Panc1 (cell line): Measurements from ENCODE around the gene ROBO4. TPM values are rescaled to one million over a fixed set of nuclear protein-coding genes. Genes with fewer than 3 reads are reported as not detected.

ENCODE experiments used
- ATAC-seq: fragments of 200-7000 bp; cut with Tn5 transposase; 2 replicates; pipeline ENCODE4 v1.9.1; 2020; ENCODE audit warnings: mild to moderate bottlenecking, moderate library complexity
- BruUV-seq: library from RNA; stranded (reverse); fragments of 400-500 nt; replicated peaks from 2 replicates; lab custom pipeline; 2021; lab: Mats Ljungman, UMichigan
- CTCF ChIA-PET: fragments of 300-600 bp; sonication (Branson Sonifier 250); formaldehyde crosslinking; loops from one replicate; lab custom pipeline; 2022; ENCODE audit warnings: antibody characterized with exemption; lab: Charles Lee
- POLR2A ChIA-PET: fragments of 300-600 bp; sonication (Branson Sonifier 250); formaldehyde crosslinking; loops from one replicate; lab custom pipeline; 2022; ENCODE audit warnings: antibody characterized with exemption; lab: Charles Lee
- DNase-seq: peaks from one replicate; pipeline ENCODE4 v3.0.0-alpha.2; 2010; ENCODE audit warnings: low read depth, low spot score
- H3K27ac ChIP-seq: 2 replicates; pipeline ENCODE4 v1.5.1; 2011; ENCODE audit warnings: mild to moderate bottlenecking, low read length, inconsistent platforms
- H3K27me3 ChIP-seq: fragments of 200-500 bp; sonication (Bioruptor generic); 2 replicates; pipeline ENCODE4 v1.6.0; 2014; ENCODE audit warnings: low read length, inconsistent platforms; ENCODE audit not compliant: control insufficient read depth, insufficient read depth
- H3K36me3 ChIP-seq: fragments of 200-500 bp; sonication (Bioruptor generic); 2 replicates; pipeline ENCODE4 v1.5.1; 2014; ENCODE audit warnings: inconsistent platforms, mild to moderate bottlenecking, low read length, moderate library complexity; ENCODE audit not compliant: control insufficient read depth, insufficient read depth
- H3K4me1 ChIP-seq: 2 replicates; pipeline ENCODE4 v1.5.1; 2011; ENCODE audit warnings: inconsistent platforms, mild to moderate bottlenecking, low read length, moderate library complexity; ENCODE audit not compliant: control insufficient read depth, insufficient read depth
- H3K4me3 ChIP-seq, 2 experiments: 2 replicates each; pipeline ENCODE4 v1.5.1; 2011 to 2012; ENCODE audit warnings: low read depth in 2 of 2, low read length in 2 of 2, mild to moderate bottlenecking in 2 of 2, inconsistent platforms in 1 of 2, moderate library complexity in 1 of 2
- H3K9me3 ChIP-seq: fragments of 200-500 bp; sonication (Bioruptor generic); 2 replicates; pipeline ENCODE4 v1.5.1; 2014; ENCODE audit warnings: low read depth, mild to moderate bottlenecking, inconsistent platforms, low read length, moderate library complexity; ENCODE audit not compliant: control insufficient read depth, insufficient read depth
- CTCF ChIP-seq: fragments of 450-650 bp; IDR thresholded peaks from 2 replicates; pipeline ENCODE4 v1.5.1; 2017; ENCODE audit warnings: mild to moderate bottlenecking
- POLR2AphosphoS5 ChIP-seq: IDR thresholded peaks from 2 replicates; pipeline ENCODE4 v1.6.1; 2012; ENCODE audit warnings: mild to moderate bottlenecking, low read depth, low read length, moderate library complexity
- SIN3A ChIP-seq: IDR thresholded peaks from 2 replicates; pipeline ENCODE4 v1.6.1; 2012; ENCODE audit warnings: low read depth, mild to moderate bottlenecking, low read length, moderate library complexity, borderline replicate concordance; ENCODE audit not compliant: insufficient read depth
- TCF7L2 ChIP-seq: IDR thresholded peaks from 2 replicates; pipeline ENCODE4 v1.6.1; 2011; ENCODE audit warnings: mild to moderate bottlenecking, low read depth, low read length, inconsistent platforms
- in situ Hi-C: cut with HindIII; loops from 2 replicates; pipeline ENCODE4 v1.10.0; 2016; ENCODE audit warnings: low sequenced_read_pairs, low pct_unique_long_range_greater_than_20kb
- intact Hi-C: fragments of 100-400 bp; cut with micrococcal nuclease; formaldehyde crosslinking; loops from one replicate; pipeline ENCODE4 v1.10.0; 2022; ENCODE audit not compliant: unreplicated experiment
- total RNA-seq: library from RNA; stranded (reverse); gene quantifications from one replicate; pipeline ENCODE4 v1.2.1, GENCODE V29; 2021; ENCODE audit not compliant: unreplicated experiment
- TF ChIP-seq, protein P1 (sequence below), 2 experiments: IDR thresholded peaks; 2 replicates each; pipeline ENCODE4 v1.6.1; 2011 to 2012; ENCODE audit warnings: low read depth in 2 of 2, control low read depth in 1 of 2, low read length in 1 of 2, mild to moderate bottlenecking in 1 of 2, moderate library complexity in 1 of 2; ENCODE audit not compliant: insufficient read depth in 1 of 2

ROBO4 gene
- total RNA-seq, 1 experiment from 2014 or later: 0.26 TPM

GRCh38 chr11:124892146-124892545 is 5.5 kb downstream of the ROBO4 start:
- no TSS peak for BruUV-seq
- ChIA-PET POLR2A (no interaction called here), CTCF (no interaction called here)
- no peak for TF ChIP-seq TCF7L2
- no peak for TF ChIP-seq CTCF
- TF ChIP-seq, protein P1, sequence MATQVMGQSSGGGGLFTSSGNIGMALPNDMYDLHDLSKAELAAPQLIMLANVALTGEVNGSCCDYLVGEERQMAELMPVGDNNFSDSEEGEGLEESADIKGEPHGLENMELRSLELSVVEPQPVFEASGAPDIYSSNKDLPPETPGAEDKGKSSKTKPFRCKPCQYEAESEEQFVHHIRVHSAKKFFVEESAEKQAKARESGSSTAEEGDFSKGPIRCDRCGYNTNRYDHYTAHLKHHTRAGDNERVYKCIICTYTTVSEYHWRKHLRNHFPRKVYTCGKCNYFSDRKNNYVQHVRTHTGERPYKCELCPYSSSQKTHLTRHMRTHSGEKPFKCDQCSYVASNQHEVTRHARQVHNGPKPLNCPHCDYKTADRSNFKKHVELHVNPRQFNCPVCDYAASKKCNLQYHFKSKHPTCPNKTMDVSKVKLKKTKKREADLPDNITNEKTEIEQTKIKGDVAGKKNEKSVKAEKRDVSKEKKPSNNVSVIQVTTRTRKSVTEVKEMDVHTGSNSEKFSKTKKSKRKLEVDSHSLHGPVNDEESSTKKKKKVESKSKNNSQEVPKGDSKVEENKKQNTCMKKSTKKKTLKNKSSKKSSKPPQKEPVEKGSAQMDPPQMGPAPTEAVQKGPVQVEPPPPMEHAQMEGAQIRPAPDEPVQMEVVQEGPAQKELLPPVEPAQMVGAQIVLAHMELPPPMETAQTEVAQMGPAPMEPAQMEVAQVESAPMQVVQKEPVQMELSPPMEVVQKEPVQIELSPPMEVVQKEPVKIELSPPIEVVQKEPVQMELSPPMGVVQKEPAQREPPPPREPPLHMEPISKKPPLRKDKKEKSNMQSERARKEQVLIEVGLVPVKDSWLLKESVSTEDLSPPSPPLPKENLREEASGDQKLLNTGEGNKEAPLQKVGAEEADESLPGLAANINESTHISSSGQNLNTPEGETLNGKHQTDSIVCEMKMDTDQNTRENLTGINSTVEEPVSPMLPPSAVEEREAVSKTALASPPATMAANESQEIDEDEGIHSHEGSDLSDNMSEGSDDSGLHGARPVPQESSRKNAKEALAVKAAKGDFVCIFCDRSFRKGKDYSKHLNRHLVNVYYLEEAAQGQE (IDR thresholded peaks at IDR 0.05; ENCODE audit: insufficient read depth in 1 of 2, low read depth in 2 of 2, low read length in 1 of 2): no peak
- TF ChIP-seq SIN3A: no peak
- TF ChIP-seq POLR2AphosphoS5: no peak
- Histone ChIP-seq H3K27me3 (peaks cover 9% of the 10 kb centered on the region), H3K36me3 (no peaks in the 10 kb centered on the region), H3K4me3 (no peak overlapping the region), H3K9me3 (no peaks in the 10 kb centered on the region), H3K27ac (no peak overlapping the region), H3K4me1 (no peaks in the 10 kb centered on the region)
- in situ Hi-C loops: no loop called here
- intact Hi-C loops: no loop called here
- no peak for DNase-seq
- no peak for ATAC-seq

DNA sequence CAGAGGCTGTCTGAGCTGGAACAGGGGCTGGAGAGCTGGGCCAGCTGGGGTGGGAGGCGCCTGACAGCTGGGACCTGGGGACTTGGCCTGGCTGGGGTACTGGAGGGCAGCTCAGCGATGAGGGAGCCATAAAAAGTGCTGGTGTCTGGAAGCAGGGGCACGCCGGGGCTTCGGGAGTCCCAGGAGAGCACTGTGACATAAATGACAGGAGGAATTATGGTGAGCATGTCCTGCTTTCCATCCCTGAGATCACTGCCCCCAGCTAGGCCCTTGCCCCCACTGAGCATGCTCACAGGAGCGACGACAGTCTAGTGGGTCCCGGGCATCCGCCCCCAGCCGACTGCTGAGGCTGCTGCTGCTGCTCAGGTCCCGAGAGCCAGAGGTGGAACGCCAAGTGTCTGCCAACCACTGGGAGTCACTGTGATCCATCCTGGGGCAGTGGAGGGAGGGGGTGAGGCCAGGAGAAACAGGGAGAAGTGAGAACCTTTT is 6.2 kb downstream of the ROBO4 start:
- BruUV-seq: no TSS peak
- Histone ChIP-seq H3K9me3 (no peaks in the 10 kb centered on the region), H3K4me1 (no peaks in the 10 kb centered on the region), H3K4me3 (no peak overlapping the region), H3K27ac (no peak overlapping the region), H3K27me3 (peaks cover 9% of the 10 kb centered on the region), H3K36me3 (no peaks in the 10 kb centered on the region)
- no peak for TF ChIP-seq POLR2AphosphoS5
- no peak for TF ChIP-seq CTCF
- TF ChIP-seq SIN3A: no peak
- TF ChIP-seq, protein P1 (IDR thresholded peaks at IDR 0.05; ENCODE audit: insufficient read depth in 1 of 2, low read depth in 2 of 2, low read length in 1 of 2): no peak
- TF ChIP-seq TCF7L2: no peak
- intact Hi-C loops: no loop called here
- DNase-seq (no peak), ATAC-seq (no peak)
- in situ Hi-C loops: no loop called here
- POLR2A ChIA-PET: no interaction called here
- CTCF ChIA-PET: no interaction called here
